ENCODE data around the gene CRBN.

The CRBN gene

GRCh38 chr3:3110749-3111361 is 68.6 kb downstream of the CRBN start:
- DNase-seq (ENCODE audit: low read depth in 2 of 2), result no peak

GRCh38 chr3:3110299-3110630 is 69.2 kb downstream of the CRBN start, which contains the start of gene IL5RA:
Gene IL5RA, minus strand, starts transcription at chr3:3110374. Its CDS starts 5,390 bp downstream, at chr3:3104984.
- DNase-seq (ENCODE audit: low read depth in 2 of 2), result no peak

- DNase-seq (ENCODE audit: low read depth in 2 of 2), result no peak
Measured at GRCh38 chr3:3109407-3110298, 69.8 kb downstream of the CRBN start.

- DNase-seq (ENCODE audit: low read depth in 2 of 2), result no peak
Measured at GRCh38 chr3:3107858-3108257, 71.6 kb downstream of the CRBN start.

- DNase-seq (ENCODE audit: low read depth in 2 of 2), result no peak
Measured at GRCh38 chr3:3107181-3107580, 72.3 kb downstream of the CRBN start.

- no peak for DNase-seq (ENCODE audit: low read depth in 2 of 2)
Measured at GRCh38 chr3:3105815-3106214, 73.7 kb downstream of the CRBN start.

GRCh38 chr3:3105246-3105645 is 74.2 kb downstream of the CRBN start:
- DNase-seq (ENCODE audit: low read depth in 2 of 2), result no peak

- no peak for DNase-seq (ENCODE audit: low read depth in 2 of 2)
Measured at GRCh38 chr3:3102751-3103150, 76.7 kb downstream of the CRBN start.

- DNase-seq (ENCODE audit: low read depth in 2 of 2), result no peak
Measured at GRCh38 chr3:3101660-3102458, 77.6 kb downstream of the CRBN start.

All from stimulated activated CD8-positive, alpha-beta memory T cell treated with anti-CD3 and anti-CD28 coated beads, Interleukin-2, amount 100 ng/mL, for 1 hour (primary cell).